Activated CD4-positive, alpha-beta T cell treated with anti-CD3 and anti-CD28 coated beads for 36 hours (primary cell): ENCODE results near the gene NPR3. TPM values are rescaled to one million over a fixed set of nuclear protein-coding genes. Genes with fewer than 3 reads are reported as not detected.

Experiments used
- ATAC-seq: fragments of 200-7000 bp; cut with Tn5 transposase; one replicate; pipeline ENCODE4 v1.10.0; 2021; ENCODE audit warnings: mild to moderate bottlenecking, moderate library complexity
- CTCF ChIA-PET: fragments of 350-600 bp; sonication (Branson Sonifier 250); formaldehyde crosslinking; loops from one replicate; lab custom pipeline; 2021; ENCODE audit warnings: antibody characterized with exemption; lab: Charles Lee
- POLR2A ChIA-PET: fragments of 350-600 bp; sonication (Branson Sonifier 250); formaldehyde crosslinking; loops from one replicate; lab custom pipeline; 2021; ENCODE audit warnings: antibody characterized with exemption, inconsistent platforms; lab: Charles Lee
- DNase-seq: peaks from one replicate; pipeline ENCODE4 v3.0.0-alpha.2; 2020
- H3K27ac Mint-ChIP-seq: one replicate; pipeline ENCODE4 v1.8.0; 2021; ENCODE audit warnings: mixed read lengths
- H3K27me3 Mint-ChIP-seq: one replicate; pipeline ENCODE4 v1.8.0; 2021; ENCODE audit warnings: mixed read lengths
- H3K36me3 Mint-ChIP-seq: one replicate; pipeline ENCODE4 v1.8.0; 2021; ENCODE audit warnings: low read depth, mixed read lengths
- H3K4me1 Mint-ChIP-seq: one replicate; pipeline ENCODE4 v1.8.0; 2021; ENCODE audit warnings: mixed read lengths
- H3K4me3 Mint-ChIP-seq: one replicate; pipeline ENCODE4 v1.8.0; 2021; ENCODE audit warnings: mild to moderate bottlenecking, moderate library complexity, mixed read lengths
- H3K9me3 Mint-ChIP-seq: one replicate; pipeline ENCODE4 v1.8.0; 2021; ENCODE audit warnings: low read depth, mixed read lengths
- intact Hi-C, 2 experiments: fragments of 100-400 bp; cut with DNase I in 1 of 2; cut with micrococcal nuclease in 1 of 2; formaldehyde crosslinking; loops; one replicate each; pipeline versions ENCODE4 v1.14.2 to v1.15.1; 2022 to 2024; cut with DNase I, micrococcal nuclease
- total RNA-seq, 2 experiments: library from RNA; stranded (reverse); gene quantifications; one replicate each; pipeline ENCODE4 v1.2.3, GENCODE V29; 2021

The NPR3 gene
- total RNA-seq, 2 experiments from 2014 or later, result 0.05 to 0.09 TPM

GRCh38 chr5:32812399-32812798 lies 101.3 kb downstream of the NPR3 start:
- H3K4me3 Mint-ChIP-seq, result no peak overlapping the region
- no peaks in the 10 kb centered on the region for H3K4me1 Mint-ChIP-seq
- POLR2A ChIA-PET, result no interaction called here
- CTCF ChIA-PET, result no interaction called here
- H3K9me3 Mint-ChIP-seq, result peaks cover 1% of the 10 kb centered on the region
- no peaks in the 10 kb centered on the region for H3K36me3 Mint-ChIP-seq
- H3K27ac Mint-ChIP-seq, result no peak overlapping the region
- DNase-seq (no peak), ATAC-seq (no peak)
- H3K27me3 Mint-ChIP-seq, result no peaks in the 10 kb centered on the region
- intact Hi-C loops, result no loop called here

DNA sequence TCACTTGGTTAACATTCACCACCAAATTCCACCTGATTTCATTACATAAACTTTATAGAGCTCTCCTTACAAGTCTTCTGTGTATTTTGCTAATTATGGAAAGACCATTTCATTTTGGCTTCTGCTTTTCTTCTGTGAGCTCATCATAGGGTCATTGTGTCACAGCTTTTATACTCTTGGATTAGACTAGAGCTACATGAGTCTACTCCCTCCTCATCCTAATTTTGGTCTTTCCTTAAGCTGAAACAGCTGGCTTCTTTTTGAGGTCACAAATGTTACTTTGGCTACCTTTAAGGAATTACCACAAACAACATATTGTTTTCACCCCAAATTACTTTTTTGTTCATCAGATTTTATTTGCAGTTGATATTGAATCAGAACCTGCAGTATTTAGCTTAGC lies 103.0 kb downstream of the NPR3 start:
- ChIA-PET POLR2A (no interaction called here), CTCF (no interaction called here)
- Mint-ChIP-seq H3K4me1 (no peaks in the 10 kb centered on the region), H3K4me3 (no peak overlapping the region), H3K27me3 (no peaks in the 10 kb centered on the region), H3K27ac (no peak overlapping the region), H3K36me3 (no peaks in the 10 kb centered on the region), H3K9me3 (peaks cover 1% of the 10 kb centered on the region)
- intact Hi-C loops, result no loop called here
- no peak for ATAC-seq
- no peak for DNase-seq

DNA sequence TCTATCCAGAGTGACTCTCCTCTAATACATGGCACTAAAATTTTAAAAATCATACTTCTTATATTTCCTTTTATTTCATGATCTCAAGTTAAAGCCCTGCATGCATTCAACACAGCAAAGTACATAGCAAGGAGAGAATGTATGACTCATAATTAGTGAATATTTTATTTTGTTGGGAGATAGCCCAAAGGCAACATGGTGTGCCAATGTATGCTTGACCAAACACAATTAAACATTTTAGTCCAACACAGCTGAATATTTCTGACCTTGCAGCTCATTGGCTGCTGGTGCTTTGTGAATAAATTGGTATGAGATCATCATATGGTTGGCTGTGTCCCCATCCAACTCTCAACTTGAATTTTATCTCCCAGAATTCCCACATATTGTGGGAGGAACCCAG lies 103.5 kb downstream of the NPR3 start:
- Mint-ChIP-seq H3K9me3 (peaks cover 1% of the 10 kb centered on the region), H3K4me1 (no peaks in the 10 kb centered on the region), H3K27ac (no peak overlapping the region), H3K4me3 (no peak overlapping the region), H3K27me3 (no peaks in the 10 kb centered on the region), H3K36me3 (no peaks in the 10 kb centered on the region)
- ChIA-PET POLR2A (no interaction called here), CTCF (no interaction called here)
- DNase-seq (no peak), ATAC-seq (no peak)
- intact Hi-C loops, result no loop called here

DNA sequence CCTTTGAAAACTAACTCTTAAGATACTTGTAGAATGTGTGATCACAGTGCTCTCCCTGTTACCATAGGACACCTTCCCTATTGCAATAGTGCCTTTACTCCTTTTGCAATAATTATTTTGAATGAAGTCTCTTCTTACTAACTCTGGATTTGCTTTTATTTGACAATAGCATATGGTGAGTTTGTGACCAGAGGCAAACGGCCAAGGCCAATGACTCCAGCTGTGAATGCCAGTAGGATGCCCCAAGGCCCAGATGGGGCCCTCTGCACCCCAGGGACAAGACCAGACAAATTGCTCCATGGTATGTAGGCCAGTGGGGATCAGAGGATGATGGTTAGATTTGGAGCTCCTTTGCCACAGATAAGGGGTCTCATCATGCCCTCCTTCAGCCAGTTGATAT lies 116.9 kb downstream of the NPR3 start:
- H3K4me1 Mint-ChIP-seq, result no peaks in the 10 kb centered on the region
- H3K4me3 Mint-ChIP-seq, result no peak overlapping the region
- no peaks in the 10 kb centered on the region for H3K9me3 Mint-ChIP-seq
- H3K36me3 Mint-ChIP-seq, result no peaks in the 10 kb centered on the region
- ATAC-seq (no peak), DNase-seq (no peak)
- intact Hi-C loops, result no loop called here
- no peak overlapping the region for H3K27ac Mint-ChIP-seq
- CTCF ChIA-PET, result no interaction called here
- H3K27me3 Mint-ChIP-seq, result no peaks in the 10 kb centered on the region
- POLR2A ChIA-PET, result no interaction called here

DNA sequence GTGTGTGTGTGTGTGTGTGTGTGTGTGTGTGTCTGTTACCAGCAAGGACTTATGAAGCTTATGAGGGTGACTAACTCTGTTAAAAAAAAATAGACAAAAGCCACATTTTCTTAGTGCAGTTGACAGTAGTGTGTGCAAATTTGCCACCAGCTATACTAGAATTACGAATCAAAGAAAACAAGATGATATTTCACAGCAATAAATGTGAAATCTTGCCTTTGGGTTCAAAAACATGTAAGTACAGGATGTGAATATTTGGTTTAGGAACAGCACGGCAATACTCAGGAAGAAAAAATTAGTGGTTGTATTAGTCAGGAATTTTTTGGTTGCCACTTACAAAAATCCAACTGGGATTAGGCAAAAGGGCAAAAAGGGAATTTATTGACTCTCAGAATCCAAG lies 117.4 kb downstream of the NPR3 start:
- DNase-seq (no peak), ATAC-seq (no peak)
- H3K36me3 Mint-ChIP-seq, result no peaks in the 10 kb centered on the region
- no peaks in the 10 kb centered on the region for H3K27me3 Mint-ChIP-seq
- intact Hi-C loops, result no loop called here
- H3K9me3 Mint-ChIP-seq, result no peaks in the 10 kb centered on the region
- ChIA-PET CTCF (no interaction called here), POLR2A (no interaction called here)
- no peak overlapping the region for H3K4me3 Mint-ChIP-seq
- H3K4me1 Mint-ChIP-seq, result no peaks in the 10 kb centered on the region
- no peak overlapping the region for H3K27ac Mint-ChIP-seq

DNA sequence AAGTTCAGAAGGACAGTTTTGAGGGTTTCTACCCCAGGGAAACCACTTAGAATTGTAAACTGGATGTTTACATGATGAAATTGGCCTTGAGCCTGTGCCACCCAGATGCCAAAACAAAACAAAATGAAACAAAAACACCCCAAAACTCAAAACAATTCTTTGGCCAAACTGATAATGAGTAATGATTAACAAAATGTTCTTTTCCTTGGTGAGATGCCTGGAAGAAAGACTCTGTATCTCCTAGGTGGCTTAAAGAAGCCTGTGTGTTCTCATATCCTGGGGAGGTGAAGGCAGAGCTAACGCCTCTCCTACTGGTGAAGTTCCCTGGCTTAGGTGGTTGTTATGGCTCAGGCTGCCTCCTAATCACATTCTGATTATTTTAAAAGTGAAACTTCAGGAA lies 120.5 kb downstream of the NPR3 start:
- ATAC-seq, result no peak
- ChIA-PET CTCF (no interaction called here), POLR2A (no interaction called here)
- H3K27ac Mint-ChIP-seq, result no peak overlapping the region
- H3K9me3 Mint-ChIP-seq, result no peaks in the 10 kb centered on the region
- H3K36me3 Mint-ChIP-seq, result no peaks in the 10 kb centered on the region
- H3K4me1 Mint-ChIP-seq, result no peaks in the 10 kb centered on the region
- H3K27me3 Mint-ChIP-seq, result no peaks in the 10 kb centered on the region
- H3K4me3 Mint-ChIP-seq, result no peak overlapping the region
- DNase-seq, result no peak
- intact Hi-C loops, result no loop called here

GRCh38 chr5:32833127-32833526 lies 122.0 kb downstream of the NPR3 start:
- ATAC-seq (no peak), DNase-seq (no peak)
- H3K9me3 Mint-ChIP-seq, result no peaks in the 10 kb centered on the region
- CTCF ChIA-PET, result no interaction called here
- intact Hi-C loops, result no loop called here
- no peak overlapping the region for H3K4me3 Mint-ChIP-seq
- POLR2A ChIA-PET, result no interaction called here
- no peaks in the 10 kb centered on the region for H3K27me3 Mint-ChIP-seq
- H3K27ac Mint-ChIP-seq, result no peak overlapping the region
- H3K4me1 Mint-ChIP-seq, result no peaks in the 10 kb centered on the region
- no peaks in the 10 kb centered on the region for H3K36me3 Mint-ChIP-seq

GRCh38 chr5:32833663-32834062 lies 122.5 kb downstream of the NPR3 start:
- POLR2A ChIA-PET, result no interaction called here

DNA sequence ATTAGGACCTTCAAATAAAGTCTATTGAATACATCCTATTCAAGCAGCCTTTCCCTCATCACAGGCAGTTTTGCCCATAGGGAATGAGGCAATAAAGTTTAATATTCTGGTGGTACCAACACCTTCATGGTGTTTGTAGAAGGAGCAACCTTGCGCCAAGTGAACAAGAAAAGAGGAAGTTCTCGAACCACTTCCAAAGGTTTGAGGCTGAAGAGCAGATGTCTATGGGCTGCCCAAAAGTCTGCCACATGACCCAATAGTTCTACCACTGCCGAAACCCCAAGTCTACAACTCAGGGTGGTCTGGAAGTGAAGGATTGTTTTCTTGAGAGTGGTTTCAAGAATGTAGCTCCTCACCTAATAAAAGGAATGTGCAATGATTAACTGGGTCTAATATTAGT lies 123.1 kb downstream of the NPR3 start:
- H3K27ac Mint-ChIP-seq, result no peak overlapping the region
- ATAC-seq (no peak), DNase-seq (no peak)
- no peaks in the 10 kb centered on the region for H3K4me1 Mint-ChIP-seq
- H3K4me3 Mint-ChIP-seq, result no peak overlapping the region
- H3K27me3 Mint-ChIP-seq, result no peaks in the 10 kb centered on the region
- ChIA-PET POLR2A (no interaction called here), CTCF (interaction anchor here (0.5 kb wide), 1 partner anchor 28 kb away, joined by 5 read pairs; no protein-coding TSS in a partner anchor)
- no peaks in the 10 kb centered on the region for H3K36me3 Mint-ChIP-seq
- H3K9me3 Mint-ChIP-seq, result no peaks in the 10 kb centered on the region
- intact Hi-C loops, result no loop called here

More at GRCh38 chr5:32833663-32834062, 122.5 kb downstream of the NPR3 start:
- no peaks in the 10 kb centered on the region for H3K9me3 Mint-ChIP-seq
- CTCF ChIA-PET, result no interaction called here
- no peaks in the 10 kb centered on the region for H3K4me1 Mint-ChIP-seq
- ATAC-seq (no peak), DNase-seq (no peak)
- H3K27me3 Mint-ChIP-seq, result no peaks in the 10 kb centered on the region
- H3K36me3 Mint-ChIP-seq, result no peaks in the 10 kb centered on the region
- intact Hi-C loops, result no loop called here
- no peak overlapping the region for H3K4me3 Mint-ChIP-seq
- no peak overlapping the region for H3K27ac Mint-ChIP-seq

GRCh38 chr5:32836176-32836575 lies 125.1 kb downstream of the NPR3 start:
- Mint-ChIP-seq H3K36me3 (no peaks in the 10 kb centered on the region), H3K4me1 (no peaks in the 10 kb centered on the region), H3K4me3 (no peak overlapping the region), H3K27me3 (no peaks in the 10 kb centered on the region), H3K27ac (no peak overlapping the region), H3K9me3 (no peaks in the 10 kb centered on the region)
- ChIA-PET CTCF (no interaction called here), POLR2A (no interaction called here)
- intact Hi-C loops, result no loop called here
- ATAC-seq, result no peak
- no peak for DNase-seq

DNA sequence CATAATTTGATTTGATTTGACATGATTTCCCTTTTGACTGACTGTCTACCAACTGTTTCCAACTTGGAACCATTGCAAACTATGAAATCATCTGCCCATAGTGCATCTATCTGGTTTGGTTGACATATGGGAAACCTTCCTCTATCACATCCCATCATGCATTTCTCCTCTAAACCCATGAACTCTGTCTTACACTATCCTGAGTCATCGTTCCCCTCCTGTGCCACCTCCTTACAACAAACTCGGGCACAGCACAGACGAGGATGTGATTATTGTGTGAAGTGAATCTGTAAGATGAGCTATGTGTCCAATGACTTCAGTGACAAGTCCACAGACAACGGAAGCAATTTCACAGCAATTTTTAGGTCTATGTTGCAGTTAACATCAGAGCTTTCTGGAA lies 126.1 kb downstream of the NPR3 start:
- CTCF ChIA-PET, result no interaction called here
- no peak for DNase-seq
- no peak overlapping the region for H3K27ac Mint-ChIP-seq
- POLR2A ChIA-PET, result no interaction called here
- intact Hi-C loops, result no loop called here
- no peaks in the 10 kb centered on the region for H3K9me3 Mint-ChIP-seq
- H3K4me3 Mint-ChIP-seq, result no peak overlapping the region
- H3K4me1 Mint-ChIP-seq, result no peaks in the 10 kb centered on the region
- no peaks in the 10 kb centered on the region for H3K27me3 Mint-ChIP-seq
- H3K36me3 Mint-ChIP-seq, result no peaks in the 10 kb centered on the region
- ATAC-seq, result no peak

- Mint-ChIP-seq H3K9me3 (no peaks in the 10 kb centered on the region), H3K36me3 (no peaks in the 10 kb centered on the region), H3K27ac (no peak overlapping the region), H3K4me1 (peaks cover 3% of the 10 kb centered on the region), H3K27me3 (no peaks in the 10 kb centered on the region), H3K4me3 (no peak overlapping the region)
- intact Hi-C loops, result no loop called here
- DNase-seq (no peak), ATAC-seq (no peak)
- CTCF ChIA-PET, result interaction anchor here (0.5 kb wide), 1 partner anchor 1850 kb away, joined by 3 read pairs; no protein-coding TSS in a partner anchor
- POLR2A ChIA-PET, result no interaction called here
These were observed 128.0 kb downstream of the NPR3 start for GRCh38 chr5:32839106-32839505.

DNA sequence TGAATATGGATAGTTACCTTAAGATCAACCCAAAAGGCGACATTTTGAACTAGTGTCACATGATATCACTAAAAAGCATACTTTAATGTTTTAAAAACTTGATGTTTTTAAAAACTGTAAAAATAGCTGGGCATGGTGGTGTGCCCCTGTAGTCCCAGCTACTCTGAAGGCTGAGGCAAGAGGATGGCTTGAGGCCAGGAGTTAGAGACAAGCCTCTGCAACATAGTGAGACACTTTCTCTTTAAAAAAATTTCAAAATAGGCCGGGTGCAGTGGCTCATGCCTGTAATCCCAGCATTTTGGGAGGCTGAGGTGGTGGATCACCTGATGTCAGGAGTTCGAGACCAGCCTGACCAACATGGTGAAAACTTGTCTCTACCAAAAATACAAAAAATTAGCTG lies 129.5 kb downstream of the NPR3 start:
- Mint-ChIP-seq H3K4me1 (peaks cover 3% of the 10 kb centered on the region), H3K36me3 (no peaks in the 10 kb centered on the region), H3K4me3 (no peak overlapping the region), H3K9me3 (no peaks in the 10 kb centered on the region), H3K27me3 (no peaks in the 10 kb centered on the region), H3K27ac (no peak overlapping the region)
- intact Hi-C loops, result no loop called here
- DNase-seq (no peak), ATAC-seq (no peak)
- CTCF ChIA-PET, result no interaction called here
- POLR2A ChIA-PET, result no interaction called here
